SJSA1 (cell line): ENCODE measurements around the gene SPN. TPM values are rescaled to one million over a fixed set of nuclear protein-coding genes. Genes with fewer than 3 reads are reported as not detected.

Source experiments
- DNase-seq, 2 experiments: peaks; one replicate each; pipeline ENCODE4 v3.0.0-alpha.2; 2015 to 2020; ENCODE audit warnings: low spot score in 2 of 2, low read depth in 1 of 2
- H3K27ac ChIP-seq: fragments of 250-450 bp; sonication (Bioruptor Pico); 2 replicates; pipeline ENCODE4 v1.5.1; 2020; ENCODE audit warnings: mild to moderate bottlenecking, moderate library complexity
- H3K27me3 ChIP-seq: fragments of 250-450 bp; sonication (Bioruptor Pico); replicated peaks from 2 replicates; pipeline ENCODE4 v1.5.1; 2020; ENCODE audit warnings: mild to moderate bottlenecking, moderate library complexity
- H3K36me3 ChIP-seq: fragments of 250-450 bp; sonication (Bioruptor Pico); 2 replicates; pipeline ENCODE4 v1.5.1; 2020; ENCODE audit warnings: mild to moderate bottlenecking
- H3K4me1 ChIP-seq: fragments of 250-450 bp; sonication (Bioruptor Pico); replicated peaks from 2 replicates; pipeline ENCODE4 v1.6.1; 2021; ENCODE audit warnings: mild to moderate bottlenecking
- H3K4me3 ChIP-seq: fragments of 250-450 bp; sonication (Bioruptor Pico); 2 replicates; pipeline ENCODE4 v1.5.1; 2020; ENCODE audit warnings: mild to moderate bottlenecking
- H3K9me3 ChIP-seq: fragments of 250-450 bp; sonication (Bioruptor Pico); replicated peaks from 2 replicates; pipeline ENCODE4 v1.5.1; 2020; ENCODE audit warnings: mild to moderate bottlenecking
- total RNA-seq: library from RNA; depleted of rRNA; stranded (reverse); fragments of >200 nt; shearing (Covaris generic); gene quantifications from 2 replicates; pipeline ENCODE4 v1.2.3, GENCODE V29; 2014; rRNA removed

Gene SPN
- total RNA-seq, 1 experiment from 2014 or later = not detected

DNA sequence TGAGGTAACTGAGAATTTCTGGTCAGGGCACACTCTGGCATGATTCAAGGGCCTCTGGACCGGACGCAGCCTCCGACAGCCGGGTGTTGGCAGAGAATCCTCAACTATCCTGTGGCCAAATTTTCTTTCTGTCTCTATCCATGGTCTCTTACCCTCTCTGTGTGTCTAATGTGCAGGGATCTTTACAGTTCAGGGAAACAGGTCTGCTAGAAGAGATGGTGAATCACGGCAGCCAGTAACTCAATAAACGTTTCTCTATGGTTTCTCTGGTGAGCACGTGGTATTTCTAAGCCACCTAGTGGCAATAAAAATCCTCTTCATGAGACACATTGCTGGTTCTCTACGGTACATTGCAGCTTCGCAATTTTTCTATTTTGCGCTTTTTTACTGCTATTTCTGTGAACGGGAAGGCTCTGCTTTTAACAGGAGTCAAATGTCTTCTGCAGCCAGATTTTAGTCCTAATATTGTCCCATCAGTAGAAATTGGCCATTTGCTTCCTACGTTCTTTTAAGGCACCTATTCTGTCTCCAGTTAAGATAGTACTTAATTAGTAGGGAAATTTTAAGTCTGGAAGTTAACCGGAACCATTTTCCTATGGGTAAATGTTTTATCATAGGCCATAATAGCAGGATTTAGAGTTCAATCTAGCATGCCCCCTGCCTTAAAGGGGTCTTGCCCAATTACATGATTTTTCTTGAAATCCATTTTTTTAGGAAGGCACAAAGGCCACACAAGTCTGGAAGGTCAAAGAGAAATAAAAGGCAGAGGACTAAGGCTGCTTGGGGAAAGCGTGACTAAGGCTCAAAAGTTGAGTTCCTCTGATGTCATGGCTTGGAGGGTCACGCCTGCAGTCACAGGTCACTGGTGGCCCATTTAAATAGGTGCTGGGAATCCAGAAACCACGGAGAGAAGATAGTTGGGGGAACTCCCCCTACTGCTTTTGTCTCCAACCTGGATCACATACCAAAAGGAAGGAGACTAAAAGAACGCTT lies 47.5 kb downstream of the SPN start:
- Histone ChIP-seq H3K4me3 (no peak overlapping the region), H3K27me3 (0 out of 2 replicates have a peak, but pooled peaks cover 5% of the 10 kb centered on the region), H3K4me1 (peaks cover 10% of the 10 kb centered on the region), H3K36me3 (no peaks in the 10 kb centered on the region), H3K27ac (no peak overlapping the region), H3K9me3 (no peaks in the 10 kb centered on the region)
- DNase-seq = peak in 1 of 2 experiments; percentile 40

DNA sequence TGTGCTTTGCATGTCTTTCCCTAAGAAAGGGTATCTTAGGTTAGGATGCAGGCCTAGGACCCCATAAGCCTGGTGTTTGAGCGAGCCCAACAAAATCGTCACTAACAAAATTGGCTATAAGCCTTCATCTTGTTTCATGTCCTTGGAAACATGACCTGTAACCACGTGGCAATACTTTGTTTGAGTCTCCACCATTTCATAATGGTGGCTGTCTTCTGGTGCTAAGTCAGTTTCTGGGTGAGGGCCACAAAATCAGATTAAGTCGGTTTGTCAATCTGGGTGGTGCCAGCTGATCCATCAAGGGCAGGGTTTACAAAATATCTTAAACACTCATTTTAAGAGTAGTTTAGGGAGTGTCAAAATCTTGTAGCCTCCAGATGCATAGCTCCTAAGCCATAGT lies 49.8 kb downstream of the SPN start:
- Histone ChIP-seq H3K9me3 (no peaks in the 10 kb centered on the region), H3K36me3 (no peaks in the 10 kb centered on the region), H3K27me3 (0 out of 2 replicates have a peak, but pooled peaks cover 5% of the 10 kb centered on the region), H3K4me1 (peaks cover 10% of the 10 kb centered on the region), H3K27ac (no peak overlapping the region), H3K4me3 (no peak overlapping the region)
- DNase-seq = no peak

DNA sequence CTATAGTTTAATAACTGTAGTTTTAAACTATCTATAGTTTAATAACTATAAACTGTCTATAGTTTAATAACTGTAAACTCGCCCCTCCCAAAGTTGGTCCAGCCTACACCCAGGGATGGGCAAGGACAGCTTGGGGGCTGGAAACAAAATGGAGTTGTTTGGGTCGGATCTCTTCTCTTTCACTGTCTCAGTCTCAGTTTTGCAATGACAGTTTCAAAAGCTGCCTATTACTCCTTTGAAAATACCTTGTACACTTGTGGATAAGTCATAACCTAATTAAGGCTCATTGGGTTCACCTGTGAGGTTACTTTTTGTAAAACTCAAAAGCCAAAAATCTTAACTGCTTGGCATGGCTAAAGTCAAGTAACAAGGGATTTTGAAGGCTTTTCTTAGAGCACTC lies 51.3 kb downstream of the SPN start:
- Histone ChIP-seq H3K36me3 (no peaks in the 10 kb centered on the region), H3K27ac (no peak overlapping the region), H3K4me1 (peaks cover 10% of the 10 kb centered on the region), H3K9me3 (no peaks in the 10 kb centered on the region), H3K27me3 (0 out of 2 replicates have a peak, but pooled peaks cover 5% of the 10 kb centered on the region), H3K4me3 (no peak overlapping the region)
- DNase-seq = no peak

DNA sequence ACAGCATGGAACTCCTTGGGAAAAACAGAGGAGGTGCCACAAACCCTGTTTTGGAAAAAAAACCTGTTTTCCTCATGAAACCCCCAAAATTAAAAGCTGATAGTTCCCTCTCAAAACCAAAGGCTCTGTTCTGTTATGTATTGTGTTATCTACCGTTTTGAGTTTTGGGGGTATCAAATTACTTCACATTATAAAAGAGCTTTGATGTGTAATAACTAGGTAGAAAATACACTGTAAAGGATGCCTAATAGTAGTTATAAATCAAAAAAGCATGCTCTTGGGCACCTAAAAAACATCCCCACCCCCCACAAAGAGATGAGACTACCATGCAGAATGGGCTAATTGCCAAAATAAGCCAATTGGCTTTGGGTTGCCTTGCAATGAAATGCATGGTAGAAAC lies 51.9 kb downstream of the SPN start:
- H3K36me3 ChIP-seq = no peaks in the 10 kb centered on the region
- no peak for DNase-seq
- no peak overlapping the region for H3K27ac ChIP-seq
- H3K9me3 ChIP-seq = no peaks in the 10 kb centered on the region
- no peak overlapping the region for H3K4me3 ChIP-seq
- 0 out of 2 replicates have a peak, but pooled peaks cover 5% of the 10 kb centered on the region for H3K27me3 ChIP-seq
- H3K4me1 ChIP-seq = peaks cover 9% of the 10 kb centered on the region

DNA sequence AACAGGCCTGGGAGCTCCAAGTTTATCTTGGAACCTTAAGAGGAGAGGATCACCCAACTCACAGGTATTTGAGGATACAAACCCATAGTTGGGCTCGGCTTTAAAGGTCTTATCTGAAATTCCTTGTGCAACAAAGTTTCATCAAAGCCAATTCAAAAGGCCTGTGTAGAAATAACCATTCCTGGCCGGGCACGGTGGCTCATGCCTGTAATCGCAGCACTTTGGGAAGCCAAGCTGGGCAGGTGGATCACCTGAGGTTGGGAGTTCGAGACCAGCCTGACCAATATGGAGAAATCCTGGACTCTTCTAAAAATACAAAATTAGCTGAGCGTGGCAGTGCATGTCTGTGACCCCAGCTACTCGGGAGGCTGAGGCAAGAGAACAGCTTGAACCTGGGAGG lies 54.1 kb downstream of the SPN start:
- Histone ChIP-seq H3K36me3 (no peaks in the 10 kb centered on the region), H3K27ac (no peak overlapping the region), H3K9me3 (no peaks in the 10 kb centered on the region), H3K4me3 (no peak overlapping the region), H3K27me3 (0 out of 2 replicates have a peak, but pooled peaks cover 5% of the 10 kb centered on the region), H3K4me1 (peaks cover 4% of the 10 kb centered on the region; the same call in 1 of the 2 replicates)
- DNase-seq = no peak

DNA sequence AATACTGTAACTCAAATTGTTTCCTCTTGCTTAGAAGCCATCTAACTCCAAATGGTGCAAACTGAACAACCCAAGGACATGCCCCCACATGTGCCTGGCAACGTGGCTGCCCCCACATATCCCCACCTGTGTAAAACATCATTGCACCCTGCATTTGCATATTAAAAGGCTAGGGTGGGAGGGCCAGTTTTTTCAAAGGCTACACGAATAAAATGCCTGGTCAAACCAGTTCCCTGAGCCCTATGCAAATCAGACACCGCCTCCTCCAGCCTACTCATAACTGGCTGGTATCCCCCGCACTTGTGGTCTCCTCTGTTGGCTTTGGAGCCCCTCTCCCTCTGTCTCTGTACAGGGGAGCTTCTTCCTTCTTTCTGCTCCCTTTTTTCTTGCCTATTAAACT lies 56.0 kb downstream of the SPN start:
- no peak for DNase-seq
- no peak overlapping the region for H3K27ac ChIP-seq
- no peaks in the 10 kb centered on the region for H3K36me3 ChIP-seq
- H3K4me1 ChIP-seq = no peaks in the 10 kb centered on the region
- 0 out of 2 replicates have a peak, but pooled peaks cover 5% of the 10 kb centered on the region for H3K27me3 ChIP-seq
- no peaks in the 10 kb centered on the region for H3K9me3 ChIP-seq
- H3K4me3 ChIP-seq = no peak overlapping the region

Other genes with a start within 250 kb of the SPN start
- gene BOLA2, start 208.9 kb upstream of the SPN start, total RNA-seq = 18.9 and 31.9 TPM in 2 replicates
- gene SLX1B, start 208.7 kb upstream of the SPN start, total RNA-seq = 20.5 and 31.8 TPM in 2 replicates
- gene SULT1A4, start 203.3 kb upstream of the SPN start, total RNA-seq = 0.58 and 3.6 TPM in 2 replicates
- 2.8 and 5.4 TPM in 2 replicates for gene NPIPB12, start 156.8 kb upstream of the SPN start, total RNA-seq
- gene QPRT, start 15.9 kb downstream of the SPN start, total RNA-seq = 0.13 and 1.9 TPM in 2 replicates
- not detected in 2 replicates for gene C16orf54, start 82.7 kb downstream of the SPN start, total RNA-seq
- not detected in 2 replicates for gene ZG16, start 115.0 kb downstream of the SPN start, total RNA-seq
- gene KIF22, start 127.5 kb downstream of the SPN start, total RNA-seq = 95.3 and 137 TPM in 2 replicates
- gene MAZ, start 143.3 kb downstream of the SPN start, total RNA-seq = 237 and 331 TPM in 2 replicates
- gene PRRT2, start 148.9 kb downstream of the SPN start, total RNA-seq = 0.11 TPM in 1 of 2 replicates, not detected in the other
- gene PAGR1, start 152.9 kb downstream of the SPN start, total RNA-seq = 39.3 and 66.0 TPM in 2 replicates
- gene MVP, start 157.2 kb downstream of the SPN start, total RNA-seq = 138 and 149 TPM in 2 replicates
- 59.9 and 71.6 TPM in 2 replicates for gene CDIPT, start 200.0 kb downstream of the SPN start, total RNA-seq
- gene SEZ6L2, start 236.3 kb downstream of the SPN start, total RNA-seq = 13.2 and 13.8 TPM in 2 replicates
- gene ASPHD1, start 237.2 kb downstream of the SPN start, total RNA-seq = 3.7 and 8.8 TPM in 2 replicates